IMR-90 (cell line): ENCODE results near the gene RPS6KA3. TPM values are rescaled to one million over a fixed set of nuclear protein-coding genes. Genes with fewer than 3 reads are reported as not detected.

ENCODE experiments used
- ATAC-seq: fragments of 200-7000 bp; cut with Tn5 transposase; 2 replicates; pipeline ENCODE4 v1.9.1; 2020; ENCODE audit warnings: low read depth, mild to moderate bottlenecking, moderate library complexity
- BruUV-seq: library from RNA; stranded (reverse); fragments of 400-500 nt; replicated peaks from 2 replicates; lab custom pipeline; 2021; lab: Mats Ljungman, UMichigan
- CTCF ChIA-PET: fragments of 300-600 bp; formaldehyde crosslinking; extraction: SDS; loops from one replicate; lab custom pipeline; 2021; ENCODE audit warnings: antibody characterized with exemption; lab: Yijun Ruan, JAX
- POLR2A ChIA-PET: fragments of 300-600 bp; sonication (Branson Sonifier 250); formaldehyde crosslinking; loops from one replicate; lab custom pipeline; 2022; ENCODE audit warnings: antibody characterized with exemption; ENCODE audit not compliant: unreplicated experiment; lab: Charles Lee
- DNase-seq: peaks from one replicate; pipeline ENCODE4 v3.0.0; 2013
- H2AFZ ChIP-seq: replicated peaks from 2 replicates; pipeline ENCODE3; 2013; ENCODE audit warnings: low read length, mild to moderate bottlenecking; ENCODE audit not compliant: poor library complexity
- H2AK5ac ChIP-seq: 2 replicates; pipeline ENCODE4 v1.6.1; 2013; ENCODE audit warnings: low read depth, low read length, inconsistent platforms
- H2AK9ac ChIP-seq: replicated peaks from 2 replicates; pipeline ENCODE3; 2013; ENCODE audit warnings: mild to moderate bottlenecking, low read depth, low read length, moderate library complexity; ENCODE audit not compliant: poor library complexity
- H2BK120ac ChIP-seq: 2 replicates; pipeline ENCODE4 v1.6.1; 2013; ENCODE audit warnings: low read depth, low read length, inconsistent platforms
- H2BK15ac ChIP-seq: 3 replicates; pipeline ENCODE4 v1.6.1; 2013; ENCODE audit warnings: low read depth, low read length, inconsistent platforms
- H2BK20ac ChIP-seq: 2 replicates; pipeline ENCODE4 v1.6.1; 2013; ENCODE audit warnings: low read depth, mild to moderate bottlenecking, inconsistent platforms, low read length, moderate library complexity
- H2BK5ac ChIP-seq: 2 replicates; pipeline ENCODE4 v1.6.1; 2013; ENCODE audit warnings: mild to moderate bottlenecking, low read depth, low read length, inconsistent platforms; ENCODE audit not compliant: poor library complexity, severe bottlenecking
- H3K14ac ChIP-seq: replicated peaks from 2 replicates; pipeline ENCODE4 v1.6.1; 2013; ENCODE audit warnings: low read depth, low read length, inconsistent platforms
- H3K18ac ChIP-seq: 2 replicates; pipeline ENCODE4 v1.6.1; 2013; ENCODE audit warnings: low read depth, low read length, control low read depth
- H3K23ac ChIP-seq: 2 replicates; pipeline ENCODE4 v1.6.1; 2013; ENCODE audit warnings: low read depth, low read length, inconsistent platforms
- H3K27ac ChIP-seq: 2 replicates; pipeline ENCODE4 v1.5.1; 2013; ENCODE audit warnings: mild to moderate bottlenecking, control low read depth, low read length; ENCODE audit not compliant: insufficient read depth
- H3K27me3 ChIP-seq: 2 replicates; pipeline ENCODE4 v1.6.1; 2013; ENCODE audit warnings: low read length; ENCODE audit not compliant: control insufficient read depth, insufficient read depth
- H3K36me3 ChIP-seq: 2 replicates; pipeline ENCODE4 v1.6.1; 2013; ENCODE audit warnings: low read length, mixed read lengths; ENCODE audit not compliant: control insufficient read depth, insufficient read depth
- H3K4ac ChIP-seq: 2 replicates; pipeline ENCODE4 v1.6.1; 2013; ENCODE audit warnings: low read depth, low read length, inconsistent platforms
- H3K4me1 ChIP-seq: 2 replicates; pipeline ENCODE4 v1.6.1; 2013; ENCODE audit warnings: low read length, mixed read lengths; ENCODE audit not compliant: control insufficient read depth, insufficient read depth
- H3K4me2 ChIP-seq: 2 replicates; pipeline ENCODE4 v1.6.1; 2013; ENCODE audit warnings: low read depth, mild to moderate bottlenecking, control low read depth, low read length, moderate library complexity
- H3K4me3 ChIP-seq: 2 replicates; pipeline ENCODE4 v1.5.1; 2013; ENCODE audit warnings: low read depth, mild to moderate bottlenecking, control low read depth, low read length, moderate library complexity; ENCODE audit not compliant: insufficient read depth
- H3K56ac ChIP-seq: 2 replicates; pipeline ENCODE4 v1.6.1; 2013; ENCODE audit warnings: low read length, inconsistent platforms; ENCODE audit not compliant: insufficient read depth; ENCODE audit errors: extremely low read depth
- H3K79me1 ChIP-seq, 2 experiments: 2 replicates each; pipeline ENCODE4 v1.6.1; 2013; ENCODE audit warnings: low read length in 2 of 2, inconsistent platforms in 1 of 2, low read depth in 1 of 2
- H3K9ac ChIP-seq: 2 replicates; pipeline ENCODE4 v1.6.1; 2013; ENCODE audit warnings: low read depth, low read length, control low read depth
- H3K9me1 ChIP-seq: 2 replicates; pipeline ENCODE4 v1.6.1; 2013; ENCODE audit warnings: low read length, inconsistent platforms; ENCODE audit not compliant: insufficient read depth
- H3K9me3 ChIP-seq: 2 replicates; pipeline ENCODE4 v1.6.1; 2013; ENCODE audit warnings: low read length; ENCODE audit not compliant: control insufficient read depth, insufficient read depth
- H4K20me1 ChIP-seq: 2 replicates; pipeline ENCODE4 v1.6.1; 2013; ENCODE audit warnings: low read length, inconsistent platforms; ENCODE audit not compliant: insufficient read depth
- H4K5ac ChIP-seq: 2 replicates; pipeline ENCODE4 v1.6.1; 2013; ENCODE audit warnings: mild to moderate bottlenecking, low read depth, low read length, control low read depth
- H4K8ac ChIP-seq, 2 experiments: 2 replicates each; pipeline ENCODE4 v1.6.1; 2013; ENCODE audit warnings: low read depth in 2 of 2, low read length in 2 of 2, control low read depth in 1 of 2, inconsistent platforms in 1 of 2
- H4K91ac ChIP-seq: 2 replicates; pipeline ENCODE4 v1.6.1; 2013; ENCODE audit warnings: low read depth, low read length, inconsistent platforms; ENCODE audit not compliant: insufficient read depth
- BHLHE40 ChIP-seq: fragments of 150-350 bp; IDR thresholded peaks from 2 replicates; pipeline ENCODE4 v1.6.1; 2016; ENCODE audit warnings: mild to moderate bottlenecking, low read depth, low read length
- CEBPB ChIP-seq: IDR thresholded peaks from 2 replicates; pipeline ENCODE4 v1.6.1; 2012; ENCODE audit warnings: low read depth, low read length, improper control_type of control experiment
- FOS ChIP-seq: fragments of 150-350 bp; IDR thresholded peaks from 2 replicates; pipeline ENCODE4 v1.6.1; 2016; ENCODE audit warnings: low read depth, low read length
- MAZ ChIP-seq: IDR thresholded peaks from 2 replicates; pipeline ENCODE4 v1.6.1; 2012; ENCODE audit warnings: low read depth, mild to moderate bottlenecking, low read length, improper control_type of control experiment, moderate library complexity, borderline replicate concordance
- MXI1 ChIP-seq: IDR thresholded peaks from 2 replicates; pipeline ENCODE4 v1.6.1; 2012; ENCODE audit warnings: low read depth, mild to moderate bottlenecking, low read length, moderate library complexity, borderline replicate concordance
- NFE2L2 ChIP-seq: fragments of 150-350 bp; IDR thresholded peaks from 2 replicates; pipeline ENCODE4 v1.6.1; 2016; ENCODE audit warnings: low read depth, mild to moderate bottlenecking, low read length
- POLR2A ChIP-seq: IDR thresholded peaks from 2 replicates; pipeline ENCODE4 v1.6.1; 2012; ENCODE audit warnings: mild to moderate bottlenecking, low read depth, low read length
- WGBS, 2 experiments: methylation state at CpG; one replicate each; pipeline versions ENCODE4 v1.1.5 to v1.1.7; 2013; ENCODE audit warnings: missing lambda C conversion rate in 2 of 2; ENCODE audit not compliant: insufficient read length in 1 of 2; ENCODE audit errors: extremely low coverage in 2 of 2; 5-methylcytosine and 5-hydroxymethylcytosine counted together
- dilution Hi-C: fragments of 300-500 bp; cut with HindIII; formaldehyde crosslinking; loops from one replicate; pipeline ENCODE4 v1.14.3; 2018; ENCODE audit warnings: low sequenced_read_pairs; ENCODE audit not compliant: unreplicated experiment
- in situ Hi-C: fragments of 300-500 bp; cut with MboI; formaldehyde crosslinking; loops from 3 replicates; pipeline ENCODE4 v1.14.3; 2019; ENCODE audit warnings: low sequenced_read_pairs, inconsistent platforms, mixed read lengths
- intact Hi-C: fragments of 100-400 bp; cut with micrococcal nuclease; formaldehyde crosslinking; loops from 2 replicates; pipeline ENCODE4 v1.10.0; 2022
- polyA plus RNA-seq, 3 experiments: library from polyadenylated mRNA; depleted of rRNA; stranded (reverse); fragments of >200 nt; gene quantifications; 2 replicates each; pipeline ENCODE4 v1.2.3, GENCODE V29; 2012; ENCODE audit warnings: low replicate concordance in 1 of 3
- total RNA-seq: library from RNA; depleted of rRNA; stranded (reverse); fragments of >200 nt; gene quantifications from 2 replicates; pipeline ENCODE4 v1.2.3, GENCODE V29; 2012
- TF ChIP-seq, protein P1 (sequence below): fragments of 150-350 bp; IDR thresholded peaks from 2 replicates; pipeline ENCODE4 v1.6.1; 2017; ENCODE audit warnings: mild to moderate bottlenecking, antibody characterized with exemption, low read length, low read depth
- TF ChIP-seq, protein P2 (sequence below): conservative IDR thresholded peaks from 2 replicates; pipeline ENCODE4 v1.5.1; 2012; ENCODE audit warnings: mild to moderate bottlenecking, low read depth, low read length, improper control_type of control experiment
- TF ChIP-seq, protein P3 (sequence below): fragments of 150-350 bp; IDR thresholded peaks from 2 replicates; pipeline ENCODE4 v1.6.1; 2016; ENCODE audit warnings: low read depth, mild to moderate bottlenecking, low read length, moderate library complexity, borderline replicate concordance

RPS6KA3 gene
- total and polyA plus RNA-seq, 2 of the 4 experiments (the other 2 are of a cell fraction): 20.8 to 43.9 TPM

DNA sequence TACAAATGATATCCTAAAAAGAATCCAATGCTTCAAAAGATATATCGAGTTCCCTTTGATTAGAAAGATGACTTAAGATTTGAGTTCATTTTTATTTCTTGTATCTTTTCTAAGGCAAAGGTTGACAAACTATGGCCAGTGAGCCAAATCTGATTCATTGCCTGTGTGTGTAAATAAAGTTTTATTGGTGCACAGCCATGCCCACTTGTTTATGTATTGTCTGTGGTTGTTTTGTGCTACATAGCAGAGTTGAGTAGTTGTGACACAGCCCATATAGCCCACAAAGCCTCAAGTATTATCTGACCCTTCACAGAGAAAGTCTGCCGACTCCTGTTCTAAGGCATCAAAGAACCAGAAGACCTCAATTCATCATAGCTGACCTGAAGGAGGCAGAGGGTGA is 92.9 kb downstream of the RPS6KA3 start:
- CTCF ChIA-PET: no interaction called here
- no peak overlapping the region for H3K4me2 ChIP-seq
- no peak overlapping the region for H2BK15ac ChIP-seq
- no peak overlapping the region for H2BK5ac ChIP-seq
- H2AFZ ChIP-seq: no peak overlapping the region
- H4K20me1 ChIP-seq: no peaks in the 10 kb centered on the region
- ATAC-seq (no peak), DNase-seq (no peak)
- H3K27ac ChIP-seq: no peak overlapping the region
- POLR2A ChIA-PET: no interaction called here
- BruUV-seq: no TSS peak
- no peaks in the 10 kb centered on the region for H3K9me1 ChIP-seq
- no peaks in the 10 kb centered on the region for H3K79me1 ChIP-seq
- peaks cover 3% of the 10 kb centered on the region for H3K36me3 ChIP-seq
- H3K14ac ChIP-seq: no peak overlapping the region
- dilution Hi-C loops (no loop called here), in situ Hi-C loops (no loop called here), intact Hi-C loops (no loop called here)
- no peak overlapping the region for H3K18ac ChIP-seq
- H4K5ac ChIP-seq: no peak overlapping the region
- no peaks in the 10 kb centered on the region for H3K27me3 ChIP-seq
- no peak overlapping the region for H4K8ac ChIP-seq
- no peak overlapping the region for H3K4ac ChIP-seq
- no peak overlapping the region for H3K23ac ChIP-seq
- no peak overlapping the region for H4K91ac ChIP-seq
- H3K9me3 ChIP-seq: no peaks in the 10 kb centered on the region
- no peak overlapping the region for H2BK120ac ChIP-seq
- H2AK9ac ChIP-seq: no peak overlapping the region
- H3K4me3 ChIP-seq: no peak overlapping the region
- H3K56ac ChIP-seq: no peak overlapping the region
- TF ChIP-seq MAZ (no peak), POLR2A (no peak), FOS (no peak), NFE2L2 (no peak), MXI1 (no peak), CEBPB (no peak), BHLHE40 (no peak)
- TF ChIP-seq, protein P1, sequence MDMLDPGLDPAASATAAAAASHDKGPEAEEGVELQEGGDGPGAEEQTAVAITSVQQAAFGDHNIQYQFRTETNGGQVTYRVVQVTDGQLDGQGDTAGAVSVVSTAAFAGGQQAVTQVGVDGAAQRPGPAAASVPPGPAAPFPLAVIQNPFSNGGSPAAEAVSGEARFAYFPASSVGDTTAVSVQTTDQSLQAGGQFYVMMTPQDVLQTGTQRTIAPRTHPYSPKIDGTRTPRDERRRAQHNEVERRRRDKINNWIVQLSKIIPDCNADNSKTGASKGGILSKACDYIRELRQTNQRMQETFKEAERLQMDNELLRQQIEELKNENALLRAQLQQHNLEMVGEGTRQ: no peak
- TF ChIP-seq, protein P2, sequence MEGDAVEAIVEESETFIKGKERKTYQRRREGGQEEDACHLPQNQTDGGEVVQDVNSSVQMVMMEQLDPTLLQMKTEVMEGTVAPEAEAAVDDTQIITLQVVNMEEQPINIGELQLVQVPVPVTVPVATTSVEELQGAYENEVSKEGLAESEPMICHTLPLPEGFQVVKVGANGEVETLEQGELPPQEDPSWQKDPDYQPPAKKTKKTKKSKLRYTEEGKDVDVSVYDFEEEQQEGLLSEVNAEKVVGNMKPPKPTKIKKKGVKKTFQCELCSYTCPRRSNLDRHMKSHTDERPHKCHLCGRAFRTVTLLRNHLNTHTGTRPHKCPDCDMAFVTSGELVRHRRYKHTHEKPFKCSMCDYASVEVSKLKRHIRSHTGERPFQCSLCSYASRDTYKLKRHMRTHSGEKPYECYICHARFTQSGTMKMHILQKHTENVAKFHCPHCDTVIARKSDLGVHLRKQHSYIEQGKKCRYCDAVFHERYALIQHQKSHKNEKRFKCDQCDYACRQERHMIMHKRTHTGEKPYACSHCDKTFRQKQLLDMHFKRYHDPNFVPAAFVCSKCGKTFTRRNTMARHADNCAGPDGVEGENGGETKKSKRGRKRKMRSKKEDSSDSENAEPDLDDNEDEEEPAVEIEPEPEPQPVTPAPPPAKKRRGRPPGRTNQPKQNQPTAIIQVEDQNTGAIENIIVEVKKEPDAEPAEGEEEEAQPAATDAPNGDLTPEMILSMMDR: no peak
- TF ChIP-seq, protein P3, sequence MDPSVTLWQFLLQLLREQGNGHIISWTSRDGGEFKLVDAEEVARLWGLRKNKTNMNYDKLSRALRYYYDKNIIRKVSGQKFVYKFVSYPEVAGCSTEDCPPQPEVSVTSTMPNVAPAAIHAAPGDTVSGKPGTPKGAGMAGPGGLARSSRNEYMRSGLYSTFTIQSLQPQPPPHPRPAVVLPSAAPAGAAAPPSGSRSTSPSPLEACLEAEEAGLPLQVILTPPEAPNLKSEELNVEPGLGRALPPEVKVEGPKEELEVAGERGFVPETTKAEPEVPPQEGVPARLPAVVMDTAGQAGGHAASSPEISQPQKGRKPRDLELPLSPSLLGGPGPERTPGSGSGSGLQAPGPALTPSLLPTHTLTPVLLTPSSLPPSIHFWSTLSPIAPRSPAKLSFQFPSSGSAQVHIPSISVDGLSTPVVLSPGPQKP: no peak
- no peaks in the 10 kb centered on the region for H3K4me1 ChIP-seq
- H3K9ac ChIP-seq: no peak overlapping the region
- no CpG with 5 or more reads among the region's 2 CpGs for WGBS, 2 experiments
- no peak overlapping the region for H2BK20ac ChIP-seq
- H2AK5ac ChIP-seq: no peak overlapping the region
